Measurements from ENCODE around the gene SGK1.
"Not testable (repeated sequence)": the region's sequence is repeated elsewhere in the genome, so short reads cannot be mapped to it uniquely, and the experiment has no call there.

SGK1 gene

DNA sequence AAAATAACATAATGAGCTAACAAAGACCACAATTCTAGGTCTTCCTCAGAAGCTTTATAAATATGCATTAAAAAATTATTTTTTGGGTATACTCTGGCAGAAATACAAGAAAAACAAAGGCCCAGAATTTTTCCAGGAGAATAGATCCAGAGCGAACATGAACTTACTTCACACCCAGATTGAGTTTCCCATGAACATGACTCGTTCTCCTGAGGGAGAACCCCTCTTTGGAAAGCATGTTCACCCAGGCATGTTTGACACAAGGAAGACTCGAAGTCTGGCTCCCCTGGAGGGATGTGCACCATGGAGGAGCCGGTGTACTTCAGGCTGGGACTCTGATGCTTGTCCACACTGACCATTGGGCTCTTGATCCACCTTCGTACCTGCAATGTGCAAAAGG is 56.1 kb downstream of the SGK1 start:
- DNase-seq (ENCODE audit: insufficient read length) (no peak), FAIRE-seq (no peak)
- no peak for TF ChIP-seq POLR2AphosphoS5 (IDR thresholded peaks at IDR 0.05; ENCODE audit: low read depth, low read length)
- TF ChIP-seq TAF1 (IDR thresholded peaks at IDR 0.05; ENCODE audit: borderline replicate concordance, low read depth, low read length) = no peak
- no peak for TF ChIP-seq POLR2A (IDR thresholded peaks at IDR 0.05; ENCODE audit: low read depth, low read length)

DNA sequence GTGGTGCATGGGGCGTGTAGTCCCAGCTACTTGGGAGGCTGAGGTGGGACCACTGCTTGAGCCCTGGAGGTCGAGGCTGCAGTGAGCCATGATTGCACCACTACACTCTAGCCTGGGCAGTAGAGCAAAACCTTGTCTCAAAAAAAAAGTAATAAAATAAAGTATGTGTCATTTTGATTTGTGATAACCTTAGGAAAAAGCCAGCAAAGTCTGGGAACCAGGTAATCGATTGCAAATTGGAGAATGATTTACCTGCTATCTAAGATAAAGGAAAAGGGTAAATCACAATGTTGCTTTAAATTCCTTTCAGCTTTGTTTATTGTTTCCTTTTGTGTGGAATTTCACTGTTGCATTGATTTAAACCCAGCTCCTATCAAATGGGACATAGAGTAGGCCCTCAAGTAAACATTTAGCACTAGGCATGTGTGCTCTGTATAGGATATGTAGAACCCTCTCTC is 59.0 kb downstream of the SGK1 start:
- DNase-seq (ENCODE audit: insufficient read length) = no peak

DNA sequence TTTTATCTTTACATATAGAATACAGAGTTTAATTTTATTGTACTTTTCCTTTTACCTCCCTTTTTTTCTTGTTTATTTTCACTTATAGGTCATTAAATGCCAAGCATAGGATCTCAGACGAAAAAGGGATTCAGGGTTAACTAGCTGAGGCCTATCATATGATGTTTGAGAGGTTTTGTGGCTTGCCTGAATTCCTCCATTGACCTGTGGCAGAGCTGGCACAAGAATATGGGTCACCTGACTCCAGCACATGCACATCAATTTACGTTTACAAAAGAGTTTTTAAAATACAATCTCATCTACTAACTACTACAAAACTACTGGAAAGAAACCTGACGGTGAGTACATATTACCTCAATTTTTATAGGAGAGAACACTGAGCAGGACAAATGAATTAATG is 60.4 kb downstream of the SGK1 start:
- TF ChIP-seq POLR2A (IDR thresholded peaks at IDR 0.05; ENCODE audit: low read depth, low read length) (no peak), TAF1 (IDR thresholded peaks at IDR 0.05; ENCODE audit: borderline replicate concordance, low read depth, low read length) (no peak), POLR2AphosphoS5 (IDR thresholded peaks at IDR 0.05; ENCODE audit: low read depth, low read length) (no peak)
- no peak for DNase-seq (ENCODE audit: insufficient read length)
- FAIRE-seq = no peak

More for the DNA sequence above, 59.0 kb downstream of the SGK1 start:
- TF ChIP-seq TAF1 (IDR thresholded peaks at IDR 0.05; ENCODE audit: borderline replicate concordance, low read depth, low read length) = no peak
- TF ChIP-seq POLR2A (IDR thresholded peaks at IDR 0.05; ENCODE audit: low read depth, low read length) = no peak
- TF ChIP-seq POLR2AphosphoS5 (IDR thresholded peaks at IDR 0.05; ENCODE audit: low read depth, low read length) = no peak
- no peak for FAIRE-seq

DNA sequence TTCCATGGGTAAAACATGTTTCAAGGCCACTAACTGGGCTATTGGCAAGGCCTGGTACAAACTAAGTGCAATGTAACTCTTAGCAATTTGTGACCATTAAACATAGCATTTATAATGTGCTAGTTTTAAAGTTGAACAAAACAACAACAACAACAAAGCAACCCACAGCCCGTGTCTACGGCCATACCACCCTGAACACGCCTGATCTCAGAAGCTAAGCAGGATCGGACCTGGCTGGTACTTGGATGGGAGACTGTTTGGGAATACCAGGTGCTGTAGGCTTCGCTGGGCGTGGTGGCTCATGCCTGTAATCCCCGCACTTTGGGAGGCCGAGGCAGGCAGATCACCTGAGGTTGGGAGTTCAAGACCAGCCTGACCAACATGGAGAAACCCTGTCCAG is 61.0 kb downstream of the SGK1 start:
- TF ChIP-seq POLR2AphosphoS5 (IDR thresholded peaks at IDR 0.05; ENCODE audit: low read depth, low read length) (no peak), TAF1 (IDR thresholded peaks at IDR 0.05; ENCODE audit: borderline replicate concordance, low read depth, low read length) (no peak), POLR2A (IDR thresholded peaks at IDR 0.05; ENCODE audit: low read depth, low read length) (no peak)
- no peak for DNase-seq (ENCODE audit: insufficient read length)
- FAIRE-seq = no peak

DNA sequence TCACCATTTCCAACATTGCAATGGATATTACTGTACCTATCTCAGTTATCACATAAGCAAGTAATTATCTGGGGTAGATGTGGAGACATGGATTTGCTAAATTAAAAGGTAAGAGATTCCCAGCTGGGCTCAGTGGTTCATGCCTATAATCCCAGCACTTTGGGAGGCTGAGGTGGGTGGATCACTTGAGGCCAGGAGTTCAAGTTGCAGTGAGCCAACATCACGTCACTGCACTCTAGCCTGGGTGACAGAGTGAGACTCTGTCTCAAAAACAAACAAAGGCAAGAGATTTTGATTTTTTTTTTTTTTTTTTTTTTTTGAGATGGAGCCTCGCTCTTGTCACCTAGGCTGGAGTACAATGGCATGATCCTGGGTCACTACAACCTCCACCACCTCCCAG is 62.6 kb downstream of the SGK1 start:
- FAIRE-seq; DNase-seq (ENCODE audit: insufficient read length): not testable (repeated sequence)

DNA sequence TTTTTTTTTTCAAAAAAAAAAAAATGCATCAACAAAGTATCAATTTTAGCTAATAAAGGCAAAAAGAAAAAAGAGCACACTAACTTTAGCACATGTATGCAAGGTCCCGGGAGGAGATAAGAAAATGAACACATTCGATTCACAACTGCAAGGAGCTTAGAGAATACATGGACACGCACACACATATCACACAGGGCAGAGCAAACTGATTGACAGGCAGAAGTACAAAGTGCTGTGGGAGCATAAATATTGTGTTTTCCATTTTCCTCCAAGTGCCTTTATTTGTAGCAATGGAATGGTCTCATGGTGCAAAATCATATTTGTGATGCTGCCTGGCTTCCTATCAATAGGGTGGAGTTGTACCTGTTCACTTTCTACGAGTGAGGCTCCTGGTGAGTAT is 63.8 kb downstream of the SGK1 start:
- no peak for DNase-seq (ENCODE audit: insufficient read length)
- TF ChIP-seq TAF1 (IDR thresholded peaks at IDR 0.05; ENCODE audit: borderline replicate concordance, low read depth, low read length) (no peak), POLR2AphosphoS5 (IDR thresholded peaks at IDR 0.05; ENCODE audit: low read depth, low read length) (no peak), POLR2A (IDR thresholded peaks at IDR 0.05; ENCODE audit: low read depth, low read length) (no peak)
- no peak for FAIRE-seq

DNA sequence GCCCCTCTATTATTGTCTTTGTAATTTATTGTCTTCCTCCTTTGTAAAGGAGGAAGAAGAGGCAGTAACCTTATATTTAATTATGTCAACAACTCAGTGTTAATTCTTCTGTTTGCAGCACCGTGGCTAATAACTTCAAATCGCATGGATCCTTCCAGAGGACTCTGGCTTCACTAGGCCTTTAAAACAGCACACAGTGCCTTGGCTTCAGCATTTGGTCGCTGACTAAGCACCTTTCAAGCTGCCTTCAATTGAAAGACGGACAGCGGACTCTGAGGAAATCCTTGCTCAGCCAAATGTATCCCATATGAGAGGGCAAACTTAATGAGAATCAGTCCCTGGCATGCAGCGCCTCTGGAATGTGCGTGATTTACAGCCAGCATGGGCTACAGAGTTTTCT is 64.2 kb downstream of the SGK1 start:
- FAIRE-seq = no peak
- no peak for TF ChIP-seq POLR2A (IDR thresholded peaks at IDR 0.05; ENCODE audit: low read depth, low read length)
- no peak for TF ChIP-seq TAF1 (IDR thresholded peaks at IDR 0.05; ENCODE audit: borderline replicate concordance, low read depth, low read length)
- no peak for TF ChIP-seq POLR2AphosphoS5 (IDR thresholded peaks at IDR 0.05; ENCODE audit: low read depth, low read length)
- no peak for DNase-seq (ENCODE audit: insufficient read length)

DNA sequence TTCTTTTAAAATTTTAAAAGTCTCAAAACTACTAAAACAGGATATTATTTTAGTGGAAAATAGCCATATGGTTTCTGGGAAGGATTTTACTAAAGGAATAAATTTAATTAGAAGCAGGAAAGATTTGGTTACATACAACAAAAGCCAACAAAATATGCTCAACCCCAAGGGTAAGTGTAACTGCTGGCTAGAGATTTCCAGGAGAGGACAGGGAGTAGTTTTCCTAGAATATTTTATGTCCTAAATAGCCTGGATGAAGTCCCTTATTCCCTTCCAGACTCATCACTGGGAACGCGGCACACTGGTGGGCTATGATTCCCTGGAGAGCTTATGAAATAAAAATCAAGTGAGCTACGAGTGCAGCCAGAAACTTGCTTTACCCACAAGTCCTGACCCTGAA is 66.6 kb downstream of the SGK1 start:
- FAIRE-seq = no peak
- TF ChIP-seq TAF1 (IDR thresholded peaks at IDR 0.05; ENCODE audit: borderline replicate concordance, low read depth, low read length) = no peak
- no peak for TF ChIP-seq POLR2AphosphoS5 (IDR thresholded peaks at IDR 0.05; ENCODE audit: low read depth, low read length)
- no peak for TF ChIP-seq POLR2A (IDR thresholded peaks at IDR 0.05; ENCODE audit: low read depth, low read length)
- DNase-seq (ENCODE audit: insufficient read length) = no peak

DNA sequence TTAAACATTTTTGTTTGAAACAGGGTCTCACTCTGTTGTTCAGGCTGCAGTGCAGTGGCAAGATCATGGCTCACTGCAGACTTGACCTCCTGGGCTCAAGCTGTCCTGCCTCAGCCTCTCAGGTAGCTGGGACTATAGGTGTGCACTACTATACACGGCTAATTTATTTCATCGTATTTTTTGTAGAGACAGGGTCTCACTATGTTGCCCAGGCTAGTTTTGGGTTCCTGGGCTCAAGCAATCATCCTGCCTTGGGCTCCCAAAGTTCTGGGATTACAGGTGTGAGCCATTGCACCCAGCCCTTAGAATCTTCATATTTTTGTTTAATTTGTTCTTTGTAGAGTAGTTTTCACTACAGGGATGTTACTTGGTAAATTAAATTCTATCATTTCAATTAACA is 67.1 kb downstream of the SGK1 start:
- FAIRE-seq (no peak), DNase-seq (ENCODE audit: insufficient read length) (no peak)
- TF ChIP-seq POLR2AphosphoS5 (IDR thresholded peaks at IDR 0.05; ENCODE audit: low read depth, low read length) (no peak), POLR2A (IDR thresholded peaks at IDR 0.05; ENCODE audit: low read depth, low read length) (no peak), TAF1 (IDR thresholded peaks at IDR 0.05; ENCODE audit: borderline replicate concordance, low read depth, low read length) (no peak)

DNA sequence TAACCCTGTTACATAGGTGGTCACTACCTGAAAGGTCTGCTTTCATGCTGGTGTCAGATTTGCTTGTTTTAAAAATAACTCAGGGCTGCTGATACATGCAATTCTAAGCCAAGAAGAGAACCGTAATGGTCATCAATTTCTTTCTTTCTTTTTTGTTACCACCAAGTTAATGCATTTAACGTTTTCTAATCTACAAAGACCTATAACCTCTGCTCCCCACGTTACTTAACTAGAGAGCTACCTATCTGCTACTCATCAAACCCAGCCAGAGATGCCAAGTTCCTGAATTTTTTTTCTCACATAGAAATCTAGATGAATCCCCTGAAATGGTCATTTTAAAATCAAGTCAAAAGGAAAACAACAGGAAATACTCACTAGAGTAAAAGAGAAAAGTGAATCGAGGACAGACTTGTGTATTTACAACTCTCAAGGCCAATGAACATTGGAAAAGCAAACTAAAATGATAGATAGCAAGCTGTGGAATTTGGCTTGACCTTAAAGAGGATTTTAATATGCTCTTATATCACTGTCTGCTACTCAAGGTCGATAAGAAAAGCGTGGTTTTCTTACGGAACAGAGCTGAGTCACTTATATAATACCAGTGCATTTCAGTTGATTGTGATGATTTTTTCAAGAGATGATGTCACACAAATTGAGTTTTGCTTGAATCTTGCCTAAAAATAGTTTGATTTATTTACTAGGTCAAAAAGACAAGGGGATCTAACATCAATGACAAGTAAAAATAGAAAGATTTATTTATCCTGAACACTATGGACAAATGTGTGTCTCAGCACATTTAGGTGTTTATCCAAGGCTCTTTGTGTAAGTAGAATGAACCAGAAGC is 67.9 kb downstream of the SGK1 start:
- FAIRE-seq (no peak), DNase-seq (ENCODE audit: insufficient read length) (no peak)
- TF ChIP-seq POLR2AphosphoS5 (IDR thresholded peaks at IDR 0.05; ENCODE audit: low read depth, low read length) = no peak
- no peak for TF ChIP-seq TAF1 (IDR thresholded peaks at IDR 0.05; ENCODE audit: borderline replicate concordance, low read depth, low read length)
- TF ChIP-seq POLR2A (IDR thresholded peaks at IDR 0.05; ENCODE audit: low read depth, low read length) = no peak

DNA sequence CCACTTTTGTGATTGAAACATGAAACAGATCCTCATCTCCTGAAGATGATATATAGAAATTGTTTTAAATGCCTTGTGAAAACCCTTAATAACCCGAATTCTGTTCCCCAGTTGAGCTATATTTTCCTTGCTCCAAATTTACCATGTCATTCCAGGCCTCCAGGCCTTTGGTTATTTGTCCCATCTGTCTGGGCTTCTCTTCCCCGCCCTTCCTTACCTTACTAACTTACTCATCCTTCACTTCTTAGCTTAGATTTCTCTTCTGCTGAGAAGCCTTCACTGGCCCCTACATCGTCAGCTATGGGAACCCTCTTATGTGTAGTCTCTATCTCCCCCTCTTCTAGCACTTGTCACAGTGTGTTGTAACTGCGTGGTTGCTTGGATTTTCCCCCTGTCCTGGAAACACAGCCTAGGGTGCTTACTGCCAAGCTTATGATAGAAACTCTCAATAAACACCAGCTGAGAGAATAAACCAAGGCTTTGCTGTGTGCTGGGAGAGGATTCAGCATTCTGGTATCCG is 68.6 kb downstream of the SGK1 start:
- TF ChIP-seq POLR2AphosphoS5 (IDR thresholded peaks at IDR 0.05; ENCODE audit: low read depth, low read length) = no peak
- TF ChIP-seq TAF1 (IDR thresholded peaks at IDR 0.05; ENCODE audit: borderline replicate concordance, low read depth, low read length) = no peak
- TF ChIP-seq POLR2A (IDR thresholded peaks at IDR 0.05; ENCODE audit: low read depth, low read length) = no peak
- no peak for FAIRE-seq
- no peak for DNase-seq (ENCODE audit: insufficient read length)

DNA sequence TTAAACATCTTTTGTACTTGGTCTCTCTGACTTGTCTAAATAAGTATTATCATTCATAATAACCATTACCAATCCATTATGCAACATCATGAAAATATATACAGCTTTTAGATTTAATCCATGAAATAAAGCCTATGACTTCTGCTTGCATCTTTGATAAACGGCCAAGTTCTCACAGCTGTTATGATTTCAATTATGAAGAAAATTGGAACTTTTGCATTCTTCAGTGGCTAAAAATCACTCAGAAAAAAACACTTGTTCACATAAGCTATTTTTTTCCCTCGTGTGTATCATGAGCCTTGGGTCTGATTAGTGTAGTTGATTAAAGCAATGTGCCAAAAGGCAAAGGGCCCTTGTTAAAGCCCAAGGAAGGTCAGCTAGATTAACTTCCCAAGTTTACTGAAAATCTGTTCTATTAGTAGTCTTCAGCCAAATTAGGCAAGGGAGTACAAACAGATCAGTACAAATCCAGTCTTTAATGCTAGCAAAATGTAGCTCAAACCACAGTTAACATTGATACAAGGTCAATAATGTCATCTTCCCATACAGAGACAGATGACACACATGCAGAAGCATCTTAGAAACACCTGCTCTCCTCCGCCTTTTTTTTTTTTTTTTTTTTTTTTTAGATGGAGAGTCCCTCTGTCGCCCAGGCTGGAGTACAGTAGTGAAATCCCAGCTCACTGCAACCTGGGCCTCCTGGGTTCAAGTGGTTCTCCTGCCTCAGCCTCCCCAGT is 69.9 kb downstream of the SGK1 start:
- no peak for TF ChIP-seq POLR2A (IDR thresholded peaks at IDR 0.05; ENCODE audit: low read depth, low read length)
- no peak for TF ChIP-seq POLR2AphosphoS5 (IDR thresholded peaks at IDR 0.05; ENCODE audit: low read depth, low read length)
- no peak for TF ChIP-seq TAF1 (IDR thresholded peaks at IDR 0.05; ENCODE audit: borderline replicate concordance, low read depth, low read length)
- DNase-seq (ENCODE audit: insufficient read length) (no peak), FAIRE-seq (no peak)

All from GM12892 (cell line).